Measurements from ENCODE around the gene MGAT1.

The MGAT1 gene

GRCh38 chr5:180825768-180826525, 23.3 kb upstream of the MGAT1 start:
- Histone ChIP-seq H3K36me3 (no peaks in the 10 kb centered on the region), H3K9me3 (no peaks in the 10 kb centered on the region), H3K4me1 (no peaks in the 10 kb centered on the region; the same call in 1 of the 2 replicates), H3K27me3 (no peaks in the 10 kb centered on the region), H3K4me3 (ENCODE audit: low read depth, low read length) (no peak overlapping the region)
- DNase-seq, result no peak
- no peak for TF ChIP-seq CTCF (IDR thresholded peaks at IDR 0.05; ENCODE audit: low read depth, low read length)

GRCh38 chr5:180824630-180825476, 22.2 kb upstream of the MGAT1 start:
- no peak for DNase-seq
- Histone ChIP-seq H3K27me3 (no peaks in the 10 kb centered on the region), H3K9me3 (no peaks in the 10 kb centered on the region), H3K4me3 (ENCODE audit: low read depth, low read length) (no peak overlapping the region), H3K36me3 (no peaks in the 10 kb centered on the region), H3K4me1 (no peaks in the 10 kb centered on the region; the same call in 1 of the 2 replicates)
- no peak for TF ChIP-seq CTCF (IDR thresholded peaks at IDR 0.05; ENCODE audit: low read depth, low read length)

GRCh38 chr5:180823940-180824629, 21.5 kb upstream of the MGAT1 start:
- no peak for TF ChIP-seq CTCF (IDR thresholded peaks at IDR 0.05; ENCODE audit: low read depth, low read length)
- no peaks in the 10 kb centered on the region for H3K9me3 ChIP-seq
- no peaks in the 10 kb centered on the region for H3K36me3 ChIP-seq
- no peak for DNase-seq
- H3K4me1 ChIP-seq, result no peaks in the 10 kb centered on the region; the same call in 1 of the 2 replicates
- H3K27me3 ChIP-seq, result no peaks in the 10 kb centered on the region
- no peak overlapping the region for H3K4me3 ChIP-seq (ENCODE audit: low read depth, low read length)

GRCh38 chr5:180823346-180823745, 20.7 kb upstream of the MGAT1 start:
- Histone ChIP-seq H3K4me1 (no peaks in the 10 kb centered on the region; the same call in 1 of the 2 replicates), H3K27me3 (no peaks in the 10 kb centered on the region), H3K4me3 (ENCODE audit: low read depth, low read length) (no peak overlapping the region), H3K9me3 (no peaks in the 10 kb centered on the region), H3K36me3 (no peaks in the 10 kb centered on the region)
- DNase-seq, result no peak
- no peak for TF ChIP-seq CTCF (IDR thresholded peaks at IDR 0.05; ENCODE audit: low read depth, low read length)

- H3K36me3 ChIP-seq, result no peaks in the 10 kb centered on the region
- H3K4me1 ChIP-seq, result no peaks in the 10 kb centered on the region; the same call in 1 of the 2 replicates
- no peaks in the 10 kb centered on the region for H3K27me3 ChIP-seq
- DNase-seq, result no peak
- H3K9me3 ChIP-seq, result no peaks in the 10 kb centered on the region
- no peak for TF ChIP-seq CTCF (IDR thresholded peaks at IDR 0.05; ENCODE audit: low read depth, low read length)
- no peak overlapping the region for H3K4me3 ChIP-seq (ENCODE audit: low read depth, low read length)
These were observed 18.9 kb upstream of the MGAT1 start for GRCh38 chr5:180821538-180821937.

Measured in BE2C (cell line).